PC-3 (cell line): ENCODE data around the gene SLAIN1.
"Not testable (repeated sequence)": the region's sequence is repeated elsewhere in the genome, so short reads cannot be mapped to it uniquely, and the experiment has no call there.

Experiments used
- EZH2 ChIP-seq: fragments of 300-600 bp; sonication (generic); IDR thresholded peaks from one replicate; pipeline ENCODE4 v1.6.1; 2017; ENCODE audit warnings: antibody characterized with exemption, mild to moderate bottlenecking, low read length; ENCODE audit not compliant: unreplicated experiment
- TF ChIP-seq, protein P1 (sequence below): fragments of 300-600 bp; sonication (generic); conservative IDR thresholded peaks from 2 replicates; pipeline ENCODE4 v1.5.1; 2017; ENCODE audit warnings: antibody characterized with exemption, low read depth, mild to moderate bottlenecking, low read length

DNA sequence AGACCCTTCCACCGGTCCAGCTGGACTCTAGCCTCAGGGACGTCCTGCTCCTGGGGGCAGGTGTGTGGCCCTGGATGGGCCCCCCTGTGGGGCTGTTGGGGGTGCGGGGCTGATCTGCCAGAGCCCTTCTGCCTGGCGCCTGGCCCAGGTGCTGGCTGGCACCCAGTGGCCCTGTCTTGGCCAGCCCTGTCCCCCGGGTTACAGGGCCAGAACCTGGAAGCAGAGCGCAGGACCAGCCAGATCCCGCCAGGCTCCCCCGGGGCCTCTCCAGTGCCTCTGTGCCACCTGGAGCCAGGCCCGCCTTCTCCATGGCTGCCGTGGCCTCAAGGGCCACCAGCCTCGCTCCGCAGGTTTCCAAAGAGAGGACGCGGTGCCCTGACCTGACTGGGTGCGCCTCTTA lies 34.7 kb upstream of the SLAIN1 start:
- TF ChIP-seq, protein P1, sequence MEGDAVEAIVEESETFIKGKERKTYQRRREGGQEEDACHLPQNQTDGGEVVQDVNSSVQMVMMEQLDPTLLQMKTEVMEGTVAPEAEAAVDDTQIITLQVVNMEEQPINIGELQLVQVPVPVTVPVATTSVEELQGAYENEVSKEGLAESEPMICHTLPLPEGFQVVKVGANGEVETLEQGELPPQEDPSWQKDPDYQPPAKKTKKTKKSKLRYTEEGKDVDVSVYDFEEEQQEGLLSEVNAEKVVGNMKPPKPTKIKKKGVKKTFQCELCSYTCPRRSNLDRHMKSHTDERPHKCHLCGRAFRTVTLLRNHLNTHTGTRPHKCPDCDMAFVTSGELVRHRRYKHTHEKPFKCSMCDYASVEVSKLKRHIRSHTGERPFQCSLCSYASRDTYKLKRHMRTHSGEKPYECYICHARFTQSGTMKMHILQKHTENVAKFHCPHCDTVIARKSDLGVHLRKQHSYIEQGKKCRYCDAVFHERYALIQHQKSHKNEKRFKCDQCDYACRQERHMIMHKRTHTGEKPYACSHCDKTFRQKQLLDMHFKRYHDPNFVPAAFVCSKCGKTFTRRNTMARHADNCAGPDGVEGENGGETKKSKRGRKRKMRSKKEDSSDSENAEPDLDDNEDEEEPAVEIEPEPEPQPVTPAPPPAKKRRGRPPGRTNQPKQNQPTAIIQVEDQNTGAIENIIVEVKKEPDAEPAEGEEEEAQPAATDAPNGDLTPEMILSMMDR = not testable (repeated sequence)
- not testable (repeated sequence) for TF ChIP-seq EZH2
